WTC11 (cell line): ENCODE measurements around the gene SP7. TPM values are rescaled to one million over a fixed set of nuclear protein-coding genes. Genes with fewer than 3 reads are reported as not detected.

Experiments
- ATAC-seq: fragments of 200-7000 bp; cut with Tn5 transposase; 2 replicates; pipeline ENCODE4 v1.10.0; 2021; ENCODE audit warnings: mild to moderate bottlenecking, moderate library complexity
- CTCF ChIA-PET: fragments of 300-600 bp; sonication (Branson Sonifier 250); formaldehyde crosslinking; loops from one replicate; lab custom pipeline; 2021; ENCODE audit warnings: antibody characterized with exemption; lab: Charles Lee
- POLR2A ChIA-PET: fragments of 350-600 bp; sonication (Branson Sonifier 250); formaldehyde crosslinking; loops from one replicate; lab custom pipeline; 2021; ENCODE audit warnings: antibody characterized with exemption; lab: Charles Lee
- DNase-seq: peaks from one replicate; pipeline ENCODE4 v3.0.0; 2021; ENCODE audit warnings: low spot score
- H3K27ac Mint-ChIP-seq: 2 replicates; pipeline ENCODE4 v1.8.0; 2021; ENCODE audit warnings: mixed read lengths
- H3K27me3 Mint-ChIP-seq: 2 replicates; pipeline ENCODE4 v1.8.0; 2021; ENCODE audit warnings: low read depth, mild to moderate bottlenecking, moderate library complexity, mixed read lengths
- H3K36me3 Mint-ChIP-seq: 2 replicates; pipeline ENCODE4 v1.8.0; 2021; ENCODE audit warnings: mixed read lengths
- H3K4me1 Mint-ChIP-seq: 2 replicates; pipeline ENCODE4 v1.8.0; 2022; ENCODE audit warnings: mixed read lengths
- H3K4me3 Mint-ChIP-seq: 2 replicates; pipeline ENCODE4 v1.8.0; 2021; ENCODE audit warnings: mild to moderate bottlenecking, moderate library complexity, mixed read lengths
- H3K9me3 Mint-ChIP-seq: 2 replicates; pipeline ENCODE4 v1.8.0; 2021; ENCODE audit warnings: mixed read lengths
- CDX4 ChIP-seq: fragments of 250-450 bp; sonication (Bioruptor Pico); IDR thresholded peaks from 2 replicates; pipeline ENCODE4 v1.9.0; 2021; ENCODE audit warnings: moderate library complexity, mild to moderate bottlenecking, inconsistent platforms, borderline replicate concordance
- E2F5 ChIP-seq: sonication (generic); formaldehyde crosslinking; IDR thresholded peaks from 2 replicates; pipeline ENCODE4 v1.8.1; 2022; ENCODE audit warnings: mild to moderate bottlenecking, moderate library complexity, missing genetic modification reagents
- EMX1 ChIP-seq: fragments of 250-450 bp; sonication (Bioruptor Pico); IDR thresholded peaks from 2 replicates; pipeline ENCODE4 v1.8.0; 2021; ENCODE audit warnings: mild to moderate bottlenecking
- ESRRA ChIP-seq: sonication (generic); formaldehyde crosslinking; IDR thresholded peaks from 2 replicates; pipeline ENCODE4 v1.8.1; 2022; ENCODE audit warnings: mild to moderate bottlenecking, missing genetic modification reagents, borderline replicate concordance
- FOXP4 ChIP-seq: sonication (generic); formaldehyde crosslinking; IDR thresholded peaks from 2 replicates; pipeline ENCODE4 v1.8.0; 2022; ENCODE audit warnings: mild to moderate bottlenecking, missing genetic modification reagents
- GABPB1 ChIP-seq: sonication (generic); formaldehyde crosslinking; IDR thresholded peaks from 2 replicates; pipeline ENCODE4 v1.8.1; 2023; ENCODE audit warnings: mild to moderate bottlenecking, missing genetic modification reagents
- GRHL2 ChIP-seq: fragments of 250-450 bp; sonication (Bioruptor Pico); IDR thresholded peaks from 2 replicates; pipeline ENCODE4 v1.8.0; 2022; ENCODE audit warnings: mild to moderate bottlenecking, moderate library complexity; ENCODE audit not compliant: insufficient replicate concordance, severe bottlenecking
- GTF2I ChIP-seq: fragments of 250-450 bp; sonication (Bioruptor Pico); conservative IDR thresholded peaks from 2 replicates; pipeline ENCODE4 v1.4.0; 2021; ENCODE audit warnings: mild to moderate bottlenecking
- HMGXB4 ChIP-seq: sonication (generic); formaldehyde crosslinking; IDR thresholded peaks from 2 replicates; pipeline ENCODE4 v1.8.1; 2023; ENCODE audit warnings: mild to moderate bottlenecking, moderate library complexity, missing genetic modification reagents
- JUN ChIP-seq: sonication (generic); formaldehyde crosslinking; IDR thresholded peaks from 2 replicates; pipeline ENCODE4 v1.8.0; 2023; ENCODE audit warnings: mild to moderate bottlenecking, missing genetic modification reagents
- MAX ChIP-seq: sonication (generic); formaldehyde crosslinking; IDR thresholded peaks from 2 replicates; pipeline ENCODE4 v1.8.0; 2022; ENCODE audit warnings: mild to moderate bottlenecking, missing genetic modification reagents
- MYBL2 ChIP-seq: sonication (generic); formaldehyde crosslinking; IDR thresholded peaks from 2 replicates; pipeline ENCODE4 v1.8.1; 2023; ENCODE audit warnings: mild to moderate bottlenecking, moderate library complexity, missing genetic modification reagents
- NFYB ChIP-seq: sonication (generic); formaldehyde crosslinking; conservative IDR thresholded peaks from 2 replicates; pipeline ENCODE4 v1.8.0; 2022; ENCODE audit warnings: low read depth, missing genetic modification reagents
- PREB ChIP-seq: sonication (generic); formaldehyde crosslinking; IDR thresholded peaks from 2 replicates; pipeline ENCODE4 v1.8.1; 2022; ENCODE audit warnings: mild to moderate bottlenecking, missing genetic modification reagents, moderate library complexity, borderline replicate concordance
- RORB ChIP-seq: fragments of 250-450 bp; sonication (Bioruptor Pico); IDR thresholded peaks from 2 replicates; pipeline ENCODE4 v1.9.0; 2021; ENCODE audit warnings: mild to moderate bottlenecking
- SMAD3 ChIP-seq: sonication (generic); formaldehyde crosslinking; IDR thresholded peaks from 2 replicates; pipeline ENCODE4 v1.8.0; 2022; ENCODE audit warnings: missing genetic modification reagents, mild to moderate bottlenecking, borderline replicate concordance
- SMAD4 ChIP-seq: sonication (generic); formaldehyde crosslinking; IDR thresholded peaks from 2 replicates; pipeline ENCODE4 v1.8.0; 2022; ENCODE audit warnings: mild to moderate bottlenecking, missing genetic modification reagents
- SP1 ChIP-seq: sonication (generic); formaldehyde crosslinking; conservative IDR thresholded peaks from 2 replicates; pipeline ENCODE4 v1.8.1; 2022; ENCODE audit warnings: missing genetic modification reagents
- TCF7 ChIP-seq: sonication (generic); formaldehyde crosslinking; IDR thresholded peaks from 2 replicates; pipeline ENCODE4 v1.8.0; 2022; ENCODE audit warnings: mild to moderate bottlenecking, low read depth, missing genetic modification reagents, moderate library complexity
- TEAD1 ChIP-seq: sonication (generic); formaldehyde crosslinking; IDR thresholded peaks from 2 replicates; pipeline ENCODE4 v1.8.0; 2022; ENCODE audit warnings: mild to moderate bottlenecking, missing genetic modification reagents
- USF2 ChIP-seq: sonication (generic); formaldehyde crosslinking; IDR thresholded peaks from 2 replicates; pipeline ENCODE4 v1.8.1; 2023; ENCODE audit warnings: mild to moderate bottlenecking, missing genetic modification reagents, moderate library complexity
- ZBTB21 ChIP-seq: sonication (generic); formaldehyde crosslinking; IDR thresholded peaks from 2 replicates; pipeline ENCODE4 v1.8.1; 2023; ENCODE audit warnings: mild to moderate bottlenecking, missing genetic modification reagents, borderline replicate concordance
- ZBTB43 ChIP-seq: sonication (generic); formaldehyde crosslinking; IDR thresholded peaks from 2 replicates; pipeline ENCODE4 v1.8.1; 2023; ENCODE audit warnings: mild to moderate bottlenecking, missing genetic modification reagents
- ZMAT4 ChIP-seq: fragments of 250-450 bp; sonication (Bioruptor Pico); IDR thresholded peaks from 2 replicates; pipeline ENCODE4 v1.9.0; 2021; ENCODE audit warnings: mild to moderate bottlenecking
- ZNF232 ChIP-seq: sonication (generic); formaldehyde crosslinking; IDR thresholded peaks from 2 replicates; pipeline ENCODE4 v1.8.0; 2022; ENCODE audit warnings: mild to moderate bottlenecking, missing genetic modification reagents
- ZNF263 ChIP-seq: sonication (generic); formaldehyde crosslinking; IDR thresholded peaks from 2 replicates; pipeline ENCODE4 v1.8.1; 2022; ENCODE audit warnings: low read depth, mild to moderate bottlenecking, moderate library complexity, missing genetic modification reagents
- ZNF317 ChIP-seq: sonication (generic); formaldehyde crosslinking; IDR thresholded peaks from 2 replicates; pipeline ENCODE4 v1.8.1; 2023; ENCODE audit warnings: low read depth, mild to moderate bottlenecking, moderate library complexity, missing genetic modification reagents, borderline replicate concordance
- ZNF396 ChIP-seq: fragments of 250-450 bp; sonication (Bioruptor Pico); IDR thresholded peaks from 2 replicates; pipeline ENCODE4 v1.8.0; 2021; ENCODE audit warnings: mild to moderate bottlenecking, moderate library complexity, borderline replicate concordance
- ZNF416 ChIP-seq: fragments of 250-450 bp; sonication (Bioruptor Pico); IDR thresholded peaks from 2 replicates; pipeline ENCODE4 v1.9.0; 2021; ENCODE audit warnings: mild to moderate bottlenecking, inconsistent platforms
- total RNA-seq: library from RNA; stranded (reverse); gene quantifications from 3 replicates; pipeline ENCODE4 v1.2.3, GENCODE V29; 2021

Gene SP7
- total RNA-seq, 1 experiment from 2014 or later = 0.09 TPM

GRCh38 chr12:53379389-53380103 is 43.4 kb upstream of the SP7 start:
- Mint-ChIP-seq H3K4me3 (no peak overlapping the region), H3K27ac (no peak overlapping the region), H3K9me3 (no peaks in the 10 kb centered on the region), H3K4me1 (peaks cover 27% of the 10 kb centered on the region), H3K27me3 (peaks cover 3% of the 10 kb centered on the region; the same call in 1 of the 2 replicates), H3K36me3 (peaks cover 31% of the 10 kb centered on the region)
- ChIA-PET CTCF (interaction anchor here (0.6 to 8.7 kb wide), 21 partner anchors 9 to 326 kb away, joined by 3 to 103 read pairs (median 5); partner anchors contain the start of genes AAAS, ESPL1, IGFBP6 and MYG1), POLR2A (interaction anchor here (0.5 to 1.7 kb wide), 10 partner anchors 27 to 332 kb away, joined by 3 to 11 read pairs (median 6); partner anchors contain the start of genes AAAS, MAP3K12, PFDN5 and PRR13)
- DNase-seq (peak; percentile 95), ATAC-seq (peak; percentile 87)
- TF ChIP-seq NFYB (CRISPR knock-in tag) (peak; percentile 97), E2F5 (CRISPR knock-in tag) (0 out of 2 replicates have a peak, but pooled peaks have one; percentile 12), GABPB1 (CRISPR knock-in tag) (no peak), MAX (peak; percentile 73), SP1 (CRISPR knock-in tag) (peak; percentile 94), JUN (CRISPR knock-in tag) (no peak), ZBTB21 (no peak), ESRRA (CRISPR knock-in tag) (no peak), USF2 (no peak), ZNF396 (CRISPR knock-in tag) (no peak), ZNF263 (CRISPR knock-in tag) (no peak), ZNF232 (CRISPR knock-in tag) (no peak), ZMAT4 (CRISPR knock-in tag) (no peak), EMX1 (CRISPR knock-in tag) (no peak), HMGXB4 (no peak), TEAD1 (CRISPR knock-in tag) (no peak), ZNF317 (CRISPR knock-in tag) (no peak), MYBL2 (CRISPR knock-in tag) (no peak), GRHL2 (CRISPR knock-in tag) (no peak), GTF2I (CRISPR knock-in tag) (no peak), FOXP4 (CRISPR knock-in tag) (no peak), TCF7 (no peak), PREB (no peak), RORB (no peak), ZBTB43 (CRISPR knock-in tag) (no peak), ZNF416 (CRISPR knock-in tag) (no peak), SMAD4 (no peak), CDX4 (CRISPR knock-in tag) (no peak), SMAD3 (no peak)
